Gastrocnemius medialis (tissue), 4 donors: ENCODE data around the gene SLC12A4.

Source experiments
- CTCF ChIP-seq, 5 experiments: fragments of 450-650 bp in 3 of 5; fragments of 200-600 bp in 2 of 5; sonication (generic) in 2 of 5; IDR thresholded peaks in 4 of 5; conservative IDR thresholded peaks in 1 of 5; 1 replicate in 4 of 5; 2 replicates in 1 of 5; pipeline ENCODE4 v1.5.1; 2016 to 2019; ENCODE audit warnings: antibody characterized with exemption in 5 of 5, mild to moderate bottlenecking in 3 of 5, moderate library complexity in 3 of 5
- POLR2A ChIP-seq, 2 donors: fragments of 450-650 bp; IDR thresholded peaks; one replicate each; pipeline ENCODE4 v1.6.1; 2017; ENCODE audit warnings: antibody characterized with exemption in 2 of 2, mild to moderate bottlenecking in 2 of 2, moderate library complexity in 2 of 2

- TF ChIP-seq CTCF (IDR thresholded peaks at IDR 0.05 in 4 of 5, conservative IDR thresholded peaks at IDR 0.05 in 1 of 5) (no peak), POLR2A (IDR thresholded peaks at IDR 0.05) (no peak)
These were observed 25.8 kb downstream of the SLC12A4 start for GRCh38 chr16:67942510-67943255.
